ENCODE measurements around the gene FLII. TPM values are rescaled to one million over a fixed set of nuclear protein-coding genes. Genes with fewer than 3 reads are reported as not detected.

The FLII gene
- 91.1 TPM for total RNA-seq

GRCh38 chr17:18258356-18259038 lies at the start of gene FLII:
Gene FLII (minus strand): TSS chr17:18258738. CDS start chr17:18258690, 48 bp downstream.

GRCh38 chr17:18260332-18261145 lies 2.0 kb upstream of the FLII start, which contains the start of gene MIEF2:
Gene MIEF2 (plus strand): TSS chr17:18260662. CDS start chr17:18262721, 2,059 bp downstream.

GRCh38 chr17:18225121-18225641 lies 33.4 kb downstream of the FLII start, which contains the start of gene LLGL1:
Gene LLGL1 (plus strand): TSS chr17:18225635. CDS start chr17:18225683, 48 bp downstream.

Other genes with a start within 250 kb of the FLII start
- gene ATPAF2, start 219.6 kb downstream of the FLII start, total RNA-seq: 49.5 TPM
- gene GID4, start 219.3 kb downstream of the FLII start, total RNA-seq: 8.8 TPM
- gene DRG2, start 170.8 kb downstream of the FLII start, total RNA-seq: 26.3 TPM
- gene MYO15A, start 150.0 kb downstream of the FLII start, total RNA-seq: 9.4 TPM
- 52.3 TPM for gene ALKBH5, start 74.9 kb downstream of the FLII start, total RNA-seq
- 43.2 TPM for gene LLGL1, start 33.1 kb downstream of the FLII start, total RNA-seq
- 30.7 TPM for gene MIEF2, start 1.9 kb upstream of the FLII start, total RNA-seq
- 74.2 TPM for gene TOP3A, start 56.3 kb upstream of the FLII start, total RNA-seq
- gene SMCR8, start 56.6 kb upstream of the FLII start, total RNA-seq: 15.0 TPM
- 7.2 TPM for gene SHMT1, start 104.8 kb upstream of the FLII start, total RNA-seq
- gene EVPLL, start 119.0 kb upstream of the FLII start, total RNA-seq: not detected
- not detected for gene LGALS9C, start 218.1 kb upstream of the FLII start, total RNA-seq

Data from parietal lobe (tissue), 1 donor.